SKM-1 treated with dmso at 0.1 percent for 144 hours (cell line): ENCODE measurements around the gene ATOH1.

Source experiments
- DNase-seq: peaks from one replicate; lab custom pipeline; 2025; ENCODE audit not compliant: unreplicated experiment; lab: John Stamatoyannopoulos, UW

The ATOH1 gene

DNA sequence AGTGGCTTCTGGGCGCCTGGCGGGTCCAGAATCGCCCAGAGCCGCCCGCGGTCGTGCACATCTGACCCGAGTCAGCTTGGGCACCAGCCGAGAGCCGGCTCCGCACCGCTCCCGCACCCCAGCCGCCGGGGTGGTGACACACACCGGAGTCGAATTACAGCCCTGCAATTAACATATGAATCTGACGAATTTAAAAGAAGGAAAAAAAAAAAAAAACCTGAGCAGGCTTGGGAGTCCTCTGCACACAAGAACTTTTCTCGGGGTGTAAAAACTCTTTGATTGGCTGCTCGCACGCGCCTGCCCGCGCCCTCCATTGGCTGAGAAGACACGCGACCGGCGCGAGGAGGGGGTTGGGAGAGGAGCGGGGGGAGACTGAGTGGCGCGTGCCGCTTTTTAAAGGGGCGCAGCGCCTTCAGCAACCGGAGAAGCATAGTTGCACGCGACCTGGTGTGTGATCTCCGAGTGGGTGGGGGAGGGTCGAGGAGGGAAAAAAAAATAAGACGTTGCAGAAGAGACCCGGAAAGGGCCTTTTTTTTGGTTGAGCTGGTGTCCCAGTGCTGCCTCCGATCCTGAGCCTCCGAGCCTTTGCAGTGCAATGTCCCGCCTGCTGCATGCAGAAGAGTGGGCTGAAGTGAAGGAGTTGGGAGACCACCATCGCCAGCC is at the start of gene ATOH1:
Gene ATOH1, plus strand, starts transcription at position 422 of the 663 bp plus-strand sequence. Its CDS starts 174 bp downstream, at position 596.
- no peak for DNase-seq

GRCh38 chr4:93779228-93779627 is 49.3 kb upstream of the ATOH1 start:
- no peak for DNase-seq

- no peak for DNase-seq
These were observed 48.5 kb upstream of the ATOH1 start for GRCh38 chr4:93780080-93780479.

DNA sequence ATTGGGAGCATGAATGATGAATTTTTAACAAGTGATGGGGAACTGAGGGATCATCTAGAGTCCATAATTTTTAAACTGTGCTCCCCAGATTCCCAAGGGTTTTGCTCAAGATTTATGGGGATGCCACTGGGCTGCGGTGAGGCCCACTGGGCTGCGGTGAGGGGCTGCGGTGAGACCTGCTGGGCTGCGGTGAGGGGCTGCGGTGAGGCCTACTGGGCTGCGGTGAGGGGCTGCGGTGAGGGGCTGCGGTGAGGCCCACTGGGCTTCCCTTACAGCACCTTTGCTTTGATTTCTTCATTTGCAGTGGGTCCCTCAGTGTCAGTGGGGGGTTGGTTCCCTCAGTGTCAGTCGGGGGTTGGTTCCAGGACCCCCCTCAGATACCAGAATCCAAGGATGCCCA is 47.4 kb upstream of the ATOH1 start:
- no peak for DNase-seq

DNA sequence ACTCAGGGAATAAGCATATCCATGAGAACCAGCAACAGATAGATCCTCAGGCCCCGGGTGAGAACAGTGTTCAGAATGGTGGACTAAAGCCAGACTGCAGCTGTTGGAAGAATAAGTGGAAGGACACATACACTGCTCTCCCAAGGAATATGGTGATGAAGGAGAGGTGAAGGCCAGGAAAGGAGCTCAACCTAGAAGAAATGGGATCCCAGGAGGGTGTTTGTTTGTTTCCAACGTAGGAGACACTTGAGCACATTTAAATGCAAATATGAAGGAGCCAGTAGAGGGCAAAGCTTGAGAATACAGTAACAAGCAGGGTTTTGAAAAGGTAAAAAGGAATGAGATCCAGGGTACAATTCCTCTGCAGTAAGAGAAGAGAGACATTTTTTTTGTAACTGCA is 42.4 kb upstream of the ATOH1 start:
- DNase-seq = no peak

GRCh38 chr4:93788712-93789111 is 39.8 kb upstream of the ATOH1 start:
- DNase-seq = peak; percentile 6

- peak; percentile 77 for DNase-seq
These were observed 36.9 kb upstream of the ATOH1 start for GRCh38 chr4:93791570-93792195.

GRCh38 chr4:93802045-93802444 is 26.5 kb upstream of the ATOH1 start:
- no peak for DNase-seq

- no peak for DNase-seq
These were observed 18.8 kb upstream of the ATOH1 start for GRCh38 chr4:93809773-93810172.

DNA sequence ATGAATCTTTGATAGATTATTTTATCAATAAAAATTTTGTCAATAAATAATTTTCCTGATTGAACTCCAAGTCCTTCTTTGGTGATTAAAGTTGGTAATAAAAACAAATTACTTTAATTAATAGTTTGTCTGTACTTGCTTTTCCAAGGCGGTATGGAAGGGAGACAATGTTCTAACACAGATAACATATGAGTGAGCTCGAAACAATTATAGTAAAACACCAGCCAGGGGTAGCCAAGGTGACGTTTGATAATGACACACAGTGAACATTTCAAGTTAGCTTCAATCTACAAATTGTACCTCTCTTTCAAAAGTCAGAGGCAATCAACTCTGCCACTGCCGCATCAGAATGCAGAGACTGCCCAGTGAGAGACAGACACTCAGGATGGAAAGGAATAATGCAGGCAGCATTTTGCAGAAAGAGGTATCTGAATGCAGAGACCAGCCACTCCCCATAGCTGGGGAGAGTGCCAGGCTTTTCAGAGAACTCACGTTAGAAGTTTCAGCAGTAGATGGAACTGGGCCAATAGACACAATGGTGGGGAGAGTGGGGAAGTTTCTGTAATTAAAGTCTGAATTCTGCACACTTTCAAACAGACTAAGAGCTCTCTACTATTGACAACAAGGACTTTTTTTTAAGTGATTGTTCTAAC is 18.1 kb upstream of the ATOH1 start:
- DNase-seq = no peak

GRCh38 chr4:93813092-93813491 is 15.5 kb upstream of the ATOH1 start:
- no peak for DNase-seq

GRCh38 chr4:93814141-93814540 is 14.4 kb upstream of the ATOH1 start:
- no peak for DNase-seq

GRCh38 chr4:93814722-93815121 is 13.8 kb upstream of the ATOH1 start:
- peak; percentile 69 for DNase-seq

- no peak for DNase-seq
These were observed 2.9 kb upstream of the ATOH1 start for GRCh38 chr4:93825551-93826216.

- no peak for DNase-seq
These were observed 1.1 kb upstream of the ATOH1 start for GRCh38 chr4:93827272-93827947.

GRCh38 chr4:93828995-93829819 is 654 bp downstream of the ATOH1 start:
- DNase-seq = no peak

- no peak for DNase-seq
These were observed 1.5 kb downstream of the ATOH1 start for GRCh38 chr4:93829820-93830687.

DNA sequence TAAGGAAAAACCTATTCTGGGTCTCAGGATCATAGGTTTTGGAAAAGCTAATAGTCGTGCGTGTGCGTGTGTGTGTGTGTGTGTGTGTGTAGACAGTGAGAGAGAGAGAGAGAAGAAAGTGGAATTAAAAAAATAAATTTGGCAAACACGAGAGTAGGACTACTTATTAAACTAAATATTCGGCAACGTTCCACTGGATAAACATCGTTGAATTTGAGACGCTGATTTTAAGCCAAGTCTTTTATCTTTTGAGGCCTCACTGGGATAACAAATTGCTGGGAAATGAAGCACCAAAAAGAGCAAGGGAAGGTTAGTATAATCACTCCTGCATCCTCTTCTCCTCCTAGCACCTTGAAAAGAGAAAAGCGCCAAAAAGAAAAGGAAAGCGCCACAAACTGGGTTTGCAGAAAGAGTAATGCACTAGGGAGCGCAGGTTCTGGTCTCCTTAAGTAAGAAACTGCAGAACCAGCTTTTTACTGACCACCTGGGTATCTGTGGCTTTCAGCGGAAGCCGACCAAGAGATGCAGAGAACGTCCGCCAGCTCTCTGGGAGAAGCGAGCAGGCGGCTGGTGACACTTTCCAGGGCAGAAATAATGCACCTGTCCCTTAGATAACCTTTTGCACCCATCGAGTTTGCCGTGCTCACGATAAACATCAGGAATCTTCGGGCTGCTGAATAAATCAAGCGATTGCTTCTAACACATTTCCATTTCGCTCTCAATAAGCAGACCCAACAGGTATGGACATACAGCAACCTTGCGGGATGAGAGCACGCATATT is 3.4 kb downstream of the ATOH1 start:
- DNase-seq = no peak
